ENCODE measurements around the gene MACF1.

MACF1 gene

GRCh38 chr1:39226836-39227235 lies 22.3 kb downstream of the MACF1 start:
- Histone ChIP-seq H3K27me3 (replicated peaks) (no peaks in the 10 kb centered on the region), H3K4me3 (ENCODE audit: low read depth, low read length) (no peak overlapping the region), H3K27ac (no peak overlapping the region), H3K36me3 (replicated peaks) (peaks cover 5% of the 10 kb centered on the region)
- TF ChIP-seq, protein P1, sequence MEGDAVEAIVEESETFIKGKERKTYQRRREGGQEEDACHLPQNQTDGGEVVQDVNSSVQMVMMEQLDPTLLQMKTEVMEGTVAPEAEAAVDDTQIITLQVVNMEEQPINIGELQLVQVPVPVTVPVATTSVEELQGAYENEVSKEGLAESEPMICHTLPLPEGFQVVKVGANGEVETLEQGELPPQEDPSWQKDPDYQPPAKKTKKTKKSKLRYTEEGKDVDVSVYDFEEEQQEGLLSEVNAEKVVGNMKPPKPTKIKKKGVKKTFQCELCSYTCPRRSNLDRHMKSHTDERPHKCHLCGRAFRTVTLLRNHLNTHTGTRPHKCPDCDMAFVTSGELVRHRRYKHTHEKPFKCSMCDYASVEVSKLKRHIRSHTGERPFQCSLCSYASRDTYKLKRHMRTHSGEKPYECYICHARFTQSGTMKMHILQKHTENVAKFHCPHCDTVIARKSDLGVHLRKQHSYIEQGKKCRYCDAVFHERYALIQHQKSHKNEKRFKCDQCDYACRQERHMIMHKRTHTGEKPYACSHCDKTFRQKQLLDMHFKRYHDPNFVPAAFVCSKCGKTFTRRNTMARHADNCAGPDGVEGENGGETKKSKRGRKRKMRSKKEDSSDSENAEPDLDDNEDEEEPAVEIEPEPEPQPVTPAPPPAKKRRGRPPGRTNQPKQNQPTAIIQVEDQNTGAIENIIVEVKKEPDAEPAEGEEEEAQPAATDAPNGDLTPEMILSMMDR (IDR thresholded peaks at IDR 0.05; ENCODE audit: low read depth, low read length, missing control alignments), result no peak
- in situ Hi-C loops (cut with HindIII; ENCODE audit: low pct_ligation_motif_present, low sequenced_read_pairs), result no loop called here
- DNase-seq, result no peak

GRCh38 chr1:39228252-39228651 lies 23.8 kb downstream of the MACF1 start:
- H3K4me3 ChIP-seq (ENCODE audit: low read depth, low read length), result no peak overlapping the region
- TF ChIP-seq, protein P1 (IDR thresholded peaks at IDR 0.05; ENCODE audit: low read depth, low read length, missing control alignments), result no peak
- peaks cover 15% of the 10 kb centered on the region for H3K36me3 ChIP-seq (replicated peaks)
- in situ Hi-C loops (cut with HindIII; ENCODE audit: low pct_ligation_motif_present, low sequenced_read_pairs), result no loop called here
- no peaks in the 10 kb centered on the region for H3K27me3 ChIP-seq (replicated peaks)
- H3K27ac ChIP-seq, result no peak overlapping the region
- DNase-seq, result no peak

- Histone ChIP-seq H3K4me3 (ENCODE audit: low read depth, low read length) (no peak overlapping the region), H3K27me3 (replicated peaks) (no peaks in the 10 kb centered on the region), H3K27ac (no peak overlapping the region), H3K36me3 (replicated peaks) (peaks cover 17% of the 10 kb centered on the region)
- DNase-seq, result no peak
- TF ChIP-seq, protein P1 (IDR thresholded peaks at IDR 0.05; ENCODE audit: low read depth, low read length, missing control alignments), result no peak
- in situ Hi-C loops (cut with HindIII; ENCODE audit: low pct_ligation_motif_present, low sequenced_read_pairs), result no loop called here
Observed at GRCh38 chr1:39229504-39229903, 25.0 kb downstream of the MACF1 start.

DNA sequence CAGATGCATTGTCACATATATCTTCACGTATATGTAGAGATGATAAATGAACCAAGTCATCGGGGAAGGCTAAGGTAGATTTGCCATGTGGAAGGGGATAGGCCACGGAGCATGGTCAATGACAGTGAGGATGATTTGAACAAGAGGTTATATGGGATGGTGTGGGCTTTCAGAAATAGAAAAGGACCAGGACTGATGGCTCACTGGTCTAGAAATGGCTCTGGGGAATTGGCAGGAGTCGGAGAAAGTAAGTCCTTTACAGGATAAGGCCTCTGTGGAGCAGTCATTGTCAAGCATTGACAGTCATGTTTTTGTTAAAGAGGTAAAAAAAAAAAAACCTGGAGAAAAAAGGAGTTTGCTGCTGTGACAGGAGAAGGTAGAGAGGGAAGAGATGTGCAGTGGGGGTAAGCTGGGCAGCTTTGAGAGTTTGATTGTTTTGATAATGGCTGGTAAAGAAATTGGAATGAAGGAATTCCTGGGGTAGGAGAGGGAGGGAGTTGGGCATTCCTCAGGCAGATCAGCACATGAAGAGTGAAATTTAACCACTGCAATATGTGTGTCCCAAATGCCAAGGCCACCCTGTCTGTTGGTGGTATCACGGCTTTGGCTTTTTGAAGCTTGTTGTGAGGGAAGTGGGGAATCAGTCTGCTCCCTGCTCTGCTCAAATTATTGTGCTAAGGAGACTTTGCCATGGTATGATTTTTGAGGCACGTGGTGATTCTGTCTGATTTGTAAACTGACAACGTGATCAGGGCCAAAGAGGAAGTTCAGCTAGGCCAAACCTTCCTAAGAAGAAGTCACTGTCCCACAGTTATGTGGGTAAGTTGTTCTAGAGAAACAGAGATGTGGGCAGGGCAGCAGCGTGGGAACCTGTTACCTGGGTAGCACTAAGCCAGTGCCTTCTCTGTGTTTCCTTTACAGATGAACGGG lies 26.0 kb downstream of the MACF1 start:
- Histone ChIP-seq H3K36me3 (replicated peaks) (peaks cover 18% of the 10 kb centered on the region), H3K27ac (no peak overlapping the region), H3K4me3 (ENCODE audit: low read depth, low read length) (no peak overlapping the region), H3K27me3 (replicated peaks) (no peaks in the 10 kb centered on the region)
- TF ChIP-seq, protein P1 (IDR thresholded peaks at IDR 0.05; ENCODE audit: low read depth, low read length, missing control alignments), result no peak
- no peak for DNase-seq
- in situ Hi-C loops (cut with HindIII; ENCODE audit: low pct_ligation_motif_present, low sequenced_read_pairs), result no loop called here

- Histone ChIP-seq H3K36me3 (replicated peaks) (peaks cover 26% of the 10 kb centered on the region), H3K4me3 (ENCODE audit: low read depth, low read length) (no peak overlapping the region), H3K27ac (no peak overlapping the region), H3K27me3 (replicated peaks) (no peaks in the 10 kb centered on the region)
- no peak for DNase-seq
- in situ Hi-C loops (cut with HindIII; ENCODE audit: low pct_ligation_motif_present, low sequenced_read_pairs), result no loop called here
- TF ChIP-seq, protein P1 (IDR thresholded peaks at IDR 0.05; ENCODE audit: low read depth, low read length, missing control alignments), result no peak
Observed at GRCh38 chr1:39236971-39237370, 32.5 kb downstream of the MACF1 start.
